ENCODE results near the gene GPC6.

DNA sequence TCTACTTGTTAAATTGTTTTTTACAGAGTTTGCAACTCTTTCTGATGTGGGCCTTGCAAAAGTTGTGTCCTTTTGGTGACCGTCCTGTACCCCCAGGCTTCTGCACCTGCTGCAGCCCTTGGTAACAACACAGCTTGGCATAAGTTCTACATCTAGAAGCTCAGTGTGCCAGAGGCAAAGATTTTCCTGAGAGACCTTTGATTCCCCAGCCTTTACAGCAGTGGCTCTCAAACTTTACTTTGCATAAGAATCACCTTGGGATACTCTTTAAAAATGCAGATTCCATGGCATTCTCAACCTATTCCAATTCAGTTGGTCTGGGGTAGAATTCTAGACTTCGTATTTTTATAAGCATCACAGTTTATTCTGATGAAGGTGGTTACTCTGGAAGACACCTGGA is 991.9 kb downstream of the GPC6 start:
- TF ChIP-seq, protein P1, sequence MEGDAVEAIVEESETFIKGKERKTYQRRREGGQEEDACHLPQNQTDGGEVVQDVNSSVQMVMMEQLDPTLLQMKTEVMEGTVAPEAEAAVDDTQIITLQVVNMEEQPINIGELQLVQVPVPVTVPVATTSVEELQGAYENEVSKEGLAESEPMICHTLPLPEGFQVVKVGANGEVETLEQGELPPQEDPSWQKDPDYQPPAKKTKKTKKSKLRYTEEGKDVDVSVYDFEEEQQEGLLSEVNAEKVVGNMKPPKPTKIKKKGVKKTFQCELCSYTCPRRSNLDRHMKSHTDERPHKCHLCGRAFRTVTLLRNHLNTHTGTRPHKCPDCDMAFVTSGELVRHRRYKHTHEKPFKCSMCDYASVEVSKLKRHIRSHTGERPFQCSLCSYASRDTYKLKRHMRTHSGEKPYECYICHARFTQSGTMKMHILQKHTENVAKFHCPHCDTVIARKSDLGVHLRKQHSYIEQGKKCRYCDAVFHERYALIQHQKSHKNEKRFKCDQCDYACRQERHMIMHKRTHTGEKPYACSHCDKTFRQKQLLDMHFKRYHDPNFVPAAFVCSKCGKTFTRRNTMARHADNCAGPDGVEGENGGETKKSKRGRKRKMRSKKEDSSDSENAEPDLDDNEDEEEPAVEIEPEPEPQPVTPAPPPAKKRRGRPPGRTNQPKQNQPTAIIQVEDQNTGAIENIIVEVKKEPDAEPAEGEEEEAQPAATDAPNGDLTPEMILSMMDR (IDR thresholded peaks at IDR 0.05; ENCODE audit: poor library complexity), result no peak
- TF ChIP-seq EZH2 (IDR thresholded peaks at IDR 0.05; ENCODE audit: borderline replicate concordance), result no peak
- no peak for TF ChIP-seq EZH2phosphoT487 (IDR thresholded peaks at IDR 0.05; ENCODE audit: low read depth, severe bottlenecking, unreplicated experiment)
